Thyroid gland (tissue), 4 donors: Measurements from ENCODE around the gene POPDC3.

Experiments
- CTCF ChIP-seq, 6 experiments: fragments of 200-600 bp in 3 of 6; fragments of 450-650 bp in 3 of 6; sonication (generic) in 3 of 6; IDR thresholded peaks; one replicate each; pipeline ENCODE4 v1.5.1; 2016 to 2019; ENCODE audit warnings: antibody characterized with exemption in 6 of 6, mild to moderate bottlenecking in 2 of 6, inconsistent platforms in 1 of 6, moderate library complexity in 1 of 6
- POLR2A ChIP-seq, 2 donors: fragments of 450-650 bp; IDR thresholded peaks; one replicate each; pipeline ENCODE4 v1.6.1; 2017; ENCODE audit warnings: antibody characterized with exemption in 2 of 2, mild to moderate bottlenecking in 2 of 2, moderate library complexity in 1 of 2

- no peak for TF ChIP-seq CTCF (IDR thresholded peaks at IDR 0.05)
- no peak for TF ChIP-seq POLR2A (IDR thresholded peaks at IDR 0.05)
Observed at GRCh38 chr6:105135907-105136430, 43.8 kb downstream of the POPDC3 start.
